Small intestine (tissue), 7 donors: Measurements from ENCODE around the gene PPP1R14C. TPM values are rescaled to one million over a fixed set of nuclear protein-coding genes. Genes with fewer than 3 reads are reported as not detected.
A peak's percentile ranks its signal among the peaks of the same experiment; 100 is the strongest.
"Not testable (repeated sequence)": the region's sequence is repeated elsewhere in the genome, so short reads cannot be mapped to it uniquely, and the experiment has no call there.

Experiments
- DNase-seq, 2 donors: peaks; one replicate each; pipeline versions ENCODE4 v3.0.0 to v3.0.0-alpha.2; 2013
- FAIRE-seq: peaks from 2 replicates; lab custom pipeline; 2012; peaks lifted over from hg19 to GRCh38; lab: Jason Lieb, UNC
- H3K27ac ChIP-seq, 3 donors: one replicate each; pipeline ENCODE4 v1.5.1; 2013; ENCODE audit warnings: low read length in 2 of 3, mild to moderate bottlenecking in 2 of 3, control low read depth in 1 of 3, inconsistent platforms in 1 of 3, low read depth in 1 of 3, moderate library complexity in 1 of 3
- H3K27me3 ChIP-seq, 3 donors: one replicate each; pipeline ENCODE4 v1.6.1; 2013; ENCODE audit warnings: low read length in 3 of 3, inconsistent platforms in 1 of 3; ENCODE audit not compliant: control insufficient read depth in 3 of 3, insufficient read depth in 3 of 3
- H3K36me3 ChIP-seq, 3 donors: one replicate each; pipeline ENCODE4 v1.6.1; 2013; ENCODE audit warnings: low read length in 3 of 3, inconsistent platforms in 1 of 3, low read depth in 1 of 3, mild to moderate bottlenecking in 1 of 3, moderate library complexity in 1 of 3; ENCODE audit not compliant: control insufficient read depth in 3 of 3, insufficient read depth in 2 of 3
- H3K4me1 ChIP-seq, 3 donors: one replicate each; pipeline ENCODE4 v1.6.1; 2013; ENCODE audit warnings: low read length in 2 of 3, inconsistent platforms in 1 of 3, low read depth in 1 of 3, mild to moderate bottlenecking in 1 of 3, moderate library complexity in 1 of 3; ENCODE audit not compliant: control insufficient read depth in 3 of 3, insufficient read depth in 2 of 3
- H3K4me3 ChIP-seq, 3 donors: one replicate each; pipeline ENCODE4 v1.5.1; 2013; ENCODE audit warnings: low read length in 3 of 3, control low read depth in 1 of 3, inconsistent platforms in 1 of 3, low read depth in 1 of 3, mild to moderate bottlenecking in 1 of 3, moderate library complexity in 1 of 3
- H3K9me3 ChIP-seq, 2 donors: one replicate each; pipeline ENCODE4 v1.6.1; 2013; ENCODE audit warnings: low read depth in 1 of 2, low read length in 1 of 2; ENCODE audit not compliant: control insufficient read depth in 2 of 2, insufficient read depth in 1 of 2
- WGBS, 3 donors: extraction: QIAGEN DNeasy Blood & Tissue Kit; methylation state at CpG; one replicate each; pipeline ENCODE4 v1.1.7; 2013; 5-methylcytosine and 5-hydroxymethylcytosine counted together
- polyA plus RNA-seq, 4 donors: library from polyadenylated mRNA; stranded (reverse) in 3 of 4; unstranded in 1 of 4; fragments of 200-250 nt in 3 of 4; fragments of 120-200 nt in 1 of 4; gene quantifications; one replicate each; pipeline versions ENCODE4 v1.2.1 to v1.2.3, GENCODE V29; 2013
- donor health status: healthy with polysubstance abuse.
- donor health status: control.
- donor health status: control.
- donor health status: Bipolar disorder and iron deficiency.
- donor health status: healthy.

The PPP1R14C gene
- polyA plus RNA-seq, 4 donors, result 2.4 to 14.3 (median 11.5) TPM

DNA sequence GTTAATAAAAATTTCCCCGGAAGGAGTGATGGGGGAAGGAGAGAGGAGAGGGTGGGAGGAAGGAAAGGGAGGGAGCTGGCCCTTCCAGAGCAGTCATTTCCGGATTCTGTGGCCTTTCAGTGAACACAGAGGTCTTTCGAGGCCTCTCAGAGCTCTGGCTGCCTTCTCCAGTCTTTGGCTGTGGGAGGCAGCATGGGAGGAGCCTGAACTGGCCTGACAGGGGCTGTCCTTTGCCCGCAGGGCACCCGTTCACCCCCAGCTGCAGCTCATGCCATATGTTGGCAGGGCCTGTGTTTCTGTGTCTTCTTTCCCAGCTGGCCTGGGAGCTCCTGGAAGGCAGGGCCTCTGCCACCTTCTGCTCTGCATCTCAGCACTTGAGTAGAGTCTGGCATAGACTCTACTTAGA, 95.5 kb downstream of the PPP1R14C start:
- peaks cover 0 to 2% (median 0%) of the 10 kb centered on the region in 3 donors for H3K27me3 ChIP-seq
- FAIRE-seq (no peak), DNase-seq (peak in 1 of 2 donors; percentile 80)
- H3K36me3 ChIP-seq, result no peaks in the 10 kb centered on the region
- H3K9me3 ChIP-seq, result no peaks in the 10 kb centered on the region
- H3K4me3 ChIP-seq, result no peak overlapping the region
- 14 to 40% (median 23%) methylated on average over 5 of the region's 5 CpGs for WGBS, 3 donors
- peaks cover 0 to 3% (median 0%) of the 10 kb centered on the region in 3 donors for H3K4me1 ChIP-seq
- H3K27ac ChIP-seq, result peak overlapping the region in 1 of 3 donors; percentile 39

- DNase-seq, result no peak
- Histone ChIP-seq H3K27me3 (no peaks in the 10 kb centered on the region), H3K4me1 (peaks cover 0 to 3% (median 0%) of the 10 kb centered on the region in 3 donors), H3K4me3 (no peak overlapping the region), H3K36me3 (no peaks in the 10 kb centered on the region), H3K9me3 (no peaks in the 10 kb centered on the region), H3K27ac (no peak overlapping the region)
- FAIRE-seq, result no peak
- 88 to 92% (median 91%) methylated on average over 6 of the region's 6 CpGs for WGBS, 3 donors
Measured at GRCh38 chr6:150238846-150239407, 96.1 kb downstream of the PPP1R14C start.

DNA sequence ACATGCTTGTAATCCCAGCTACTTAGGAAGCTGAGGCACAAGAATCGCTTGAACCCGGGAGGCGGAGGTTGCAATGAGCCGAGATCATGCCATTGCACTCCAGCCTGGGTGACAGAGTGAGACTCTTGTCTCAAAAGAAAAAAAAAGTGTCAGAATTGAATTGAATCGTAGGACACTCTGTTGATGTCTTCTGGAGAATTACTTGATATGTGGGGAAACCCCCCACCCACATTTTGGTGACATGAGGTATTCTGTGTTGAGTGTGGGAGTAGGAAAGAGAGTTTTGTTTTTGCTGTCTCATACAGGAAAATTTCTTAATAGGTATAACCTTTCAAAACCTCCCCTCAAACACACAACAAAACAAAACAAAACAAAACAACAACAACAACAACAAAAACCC, 98.9 kb downstream of the PPP1R14C start:
- not testable (repeated sequence) for FAIRE-seq, DNase-seq, H3K4me3 ChIP-seq, H3K4me1 ChIP-seq, H3K36me3 ChIP-seq, H3K27ac ChIP-seq, H3K27me3 ChIP-seq, H3K9me3 ChIP-seq
- 73 to 94% (median 85%) methylated on average over 5 of the region's 5 CpGs for WGBS, 3 donors

DNA sequence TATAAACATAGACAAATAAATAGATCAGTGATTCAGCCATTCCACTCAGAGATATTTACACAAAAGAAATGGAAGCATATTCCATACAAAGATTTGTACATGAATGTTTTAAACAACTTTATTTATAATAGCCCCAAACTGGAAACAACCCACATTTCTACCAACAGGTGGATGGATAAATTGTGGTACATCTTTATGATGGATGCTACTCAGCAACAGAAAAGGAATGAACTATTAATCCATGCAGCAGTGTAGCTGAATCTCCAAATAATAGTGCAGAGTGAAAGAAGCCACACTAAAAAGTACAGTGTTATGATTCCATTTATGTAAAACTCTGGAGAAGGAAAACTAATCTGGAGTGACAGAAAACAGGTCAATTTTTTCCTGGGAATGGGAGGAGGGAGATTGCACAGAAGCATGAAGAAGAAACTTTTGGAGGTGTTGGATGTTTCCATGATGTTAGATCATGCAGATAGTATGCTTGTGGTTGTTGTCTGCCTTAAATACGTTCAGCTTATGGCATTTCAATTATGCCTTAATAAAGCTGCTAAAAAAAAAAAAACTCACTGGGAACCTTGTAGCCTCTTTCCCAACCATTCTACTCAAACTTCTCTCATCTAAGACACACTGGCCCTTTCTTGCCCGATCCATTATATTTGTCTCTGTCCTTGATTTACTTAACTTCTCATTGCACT, 100.9 kb downstream of the PPP1R14C start:
- DNase-seq (no peak), FAIRE-seq (no peak)
- no peaks in the 10 kb centered on the region for H3K27me3 ChIP-seq
- WGBS, 3 donors, result 74 to 88% (median 86%) methylated on average over 2 of the region's 2 CpGs
- no peaks in the 10 kb centered on the region for H3K4me1 ChIP-seq
- no peaks in the 10 kb centered on the region for H3K36me3 ChIP-seq
- H3K4me3 ChIP-seq, result no peak overlapping the region
- H3K27ac ChIP-seq, result no peak overlapping the region
- H3K9me3 ChIP-seq, result peaks cover 0 to 9% of the 10 kb centered on the region in 2 donors

DNA sequence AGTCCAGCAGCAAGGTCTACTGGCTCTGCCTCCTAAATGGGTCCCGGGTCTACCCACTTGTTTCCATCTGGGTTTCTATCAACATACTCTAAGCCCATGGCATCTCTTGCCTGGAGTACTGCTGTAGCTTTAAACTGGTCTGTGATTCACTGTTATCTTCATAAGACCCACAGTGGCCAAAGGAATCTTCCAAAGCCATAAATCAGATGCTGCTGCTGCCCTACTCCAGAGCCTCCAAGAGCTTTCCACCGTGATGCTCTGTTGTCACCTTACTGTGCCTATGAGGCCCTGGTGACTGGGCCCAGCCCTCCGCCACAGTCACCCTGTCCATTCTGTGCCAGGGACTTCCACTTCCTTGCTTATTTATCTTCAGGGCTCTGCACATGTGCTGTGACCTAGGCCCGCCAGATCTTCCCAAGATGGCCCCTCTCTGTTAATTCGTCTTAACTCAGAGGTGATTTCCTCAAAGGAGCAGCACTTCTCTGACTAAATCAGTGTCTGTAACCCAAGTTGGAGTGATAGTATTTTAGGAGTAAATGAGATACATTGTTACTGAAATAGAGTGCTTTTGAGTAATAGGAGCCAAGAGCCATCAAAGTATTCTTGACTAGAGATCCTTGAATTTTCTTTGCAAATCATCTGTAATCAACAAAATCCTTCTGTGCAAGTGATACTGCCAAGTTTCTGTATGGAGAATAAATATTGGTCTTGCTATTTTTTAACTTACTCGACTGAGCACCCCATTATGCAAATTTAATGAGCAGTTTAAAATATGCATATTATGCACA, 102.5 kb downstream of the PPP1R14C start:
- Histone ChIP-seq H3K4me3 (no peak overlapping the region), H3K9me3 (peaks cover 0 to 9% of the 10 kb centered on the region in 2 donors), H3K4me1 (no peaks in the 10 kb centered on the region), H3K27ac (no peak overlapping the region), H3K36me3 (no peaks in the 10 kb centered on the region), H3K27me3 (no peaks in the 10 kb centered on the region)
- WGBS, 3 donors, result 86 to 92% (median 86%) methylated on average over 6 of the region's 6 CpGs
- DNase-seq (no peak), FAIRE-seq (no peak)

DNA sequence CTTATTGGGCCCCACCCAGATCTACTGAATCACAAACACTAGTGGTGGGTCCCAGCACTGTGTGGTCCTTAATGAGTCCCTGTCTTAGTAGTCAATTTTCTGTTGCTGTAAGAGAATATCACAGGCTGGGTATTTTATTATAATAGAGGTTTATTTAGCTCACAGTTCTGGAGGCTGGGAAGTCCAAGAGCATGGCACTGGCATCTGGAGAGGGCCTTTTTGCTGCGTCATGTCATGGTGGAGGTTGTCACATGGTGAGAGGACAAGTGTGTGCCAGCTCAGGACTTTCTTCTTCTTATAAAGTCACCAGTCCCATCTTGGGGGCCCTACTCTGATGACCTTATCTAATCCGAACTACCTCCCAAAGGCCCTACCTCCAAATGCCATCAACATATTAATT, 105.0 kb downstream of the PPP1R14C start:
- no peaks in the 10 kb centered on the region for H3K27me3 ChIP-seq
- H3K9me3 ChIP-seq, result peaks cover 0 to 9% of the 10 kb centered on the region in 2 donors
- FAIRE-seq (no peak), DNase-seq (no peak)
- H3K4me1 ChIP-seq, result peaks cover 0 to 16% (median 6%) of the 10 kb centered on the region in 3 donors
- H3K4me3 ChIP-seq, result no peak overlapping the region
- WGBS, 3 donors, result 92 to 98% (median 97%) methylated on average over 2 of the region's 2 CpGs
- H3K27ac ChIP-seq, result no peak overlapping the region
- no peaks in the 10 kb centered on the region for H3K36me3 ChIP-seq

GRCh38 chr6:150248300-150248699, 105.5 kb downstream of the PPP1R14C start:
- no peak for DNase-seq
- Histone ChIP-seq H3K9me3 (peaks cover 0 to 9% of the 10 kb centered on the region in 2 donors), H3K27me3 (no peaks in the 10 kb centered on the region), H3K27ac (no peak overlapping the region), H3K4me3 (no peak overlapping the region), H3K36me3 (no peaks in the 10 kb centered on the region), H3K4me1 (peaks cover 0 to 17% (median 6%) of the 10 kb centered on the region in 3 donors)
- WGBS, 3 donors, result 81 to 96% (median 83%) methylated on average over 1 of the region's 1 CpG
- FAIRE-seq, result no peak

DNA sequence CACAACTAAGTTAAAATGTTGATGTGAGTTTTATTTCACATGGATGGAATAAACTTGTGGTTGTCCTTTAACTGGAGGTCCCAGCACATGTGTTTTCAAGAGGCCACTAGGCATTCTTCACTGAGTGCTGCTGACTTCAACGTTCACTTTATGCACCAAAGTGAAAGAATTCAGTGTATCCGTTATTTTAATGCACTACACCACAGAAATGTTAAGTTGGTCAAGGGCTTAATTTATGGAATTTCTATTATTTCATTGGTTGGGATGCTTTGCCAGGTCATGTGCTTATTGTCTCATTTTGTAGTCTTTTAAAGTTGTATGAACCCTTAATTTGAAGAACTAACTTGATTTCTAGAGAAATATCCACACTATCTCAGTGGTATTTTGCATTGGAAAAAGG, 106.4 kb downstream of the PPP1R14C start:
- Histone ChIP-seq H3K27me3 (no peaks in the 10 kb centered on the region), H3K4me1 (peaks cover 0 to 17% (median 6%) of the 10 kb centered on the region in 3 donors), H3K36me3 (no peaks in the 10 kb centered on the region), H3K4me3 (no peak overlapping the region), H3K9me3 (peaks cover 0 to 9% of the 10 kb centered on the region in 2 donors), H3K27ac (no peak overlapping the region)
- no peak for DNase-seq
- WGBS, 3 donors, result 81 to 93% (median 88%) methylated on average over 2 of the region's 2 CpGs
- no peak for FAIRE-seq
